Left colon (tissue), 2 donors: ENCODE measurements around the gene IMP4. TPM values are rescaled to one million over a fixed set of nuclear protein-coding genes. Genes with fewer than 3 reads are reported as not detected.

Experiments
- ATAC-seq: fragments of 200-7000 bp; cut with Tn5 transposase; one replicate; pipeline ENCODE4 v1.9.1; 2020; ENCODE audit warnings: mild to moderate bottlenecking, moderate library complexity
- DNase-seq, 2 donors: peaks; one replicate each; pipeline ENCODE4 v3.0.0-alpha.2; 2020
- intact Hi-C, 2 donors: fragments of 100-400 bp; cut with DNase I in 1 of 2; cut with micrococcal nuclease in 1 of 2; formaldehyde crosslinking; loops; one replicate each; pipeline versions ENCODE4 v1.11.2 to v1.14.0; 2022; cut with DNase I, micrococcal nuclease
- total RNA-seq, 2 donors: library from RNA; stranded (reverse); fragmentation: NEBNext Ultra II Directional; extraction: Animal tissue kit (Norgen Biotek cat#: 25700); gene quantifications; one replicate each; pipeline ENCODE4 v1.2.1, GENCODE V29; 2021
- donor health status: DM: no; HTN: no; CAD: no.
- donor health status: DM: yes; HTN: yes; CAD: no.

The IMP4 gene
- total RNA-seq, 2 donors from 2014 or later = 60.7 to 74.8 TPM

- peak; percentile 92 for ATAC-seq
- intact Hi-C loops = no loop called here
- peak; percentile 91 to 96 for DNase-seq
Measured at GRCh38 chr2:130372055-130372832, 29.5 kb downstream of the IMP4 start.

GRCh38 chr2:130372833-130373807 lies 30.4 kb downstream of the IMP4 start:
- DNase-seq (no peak), ATAC-seq (no peak)
- intact Hi-C loops = no loop called here

GRCh38 chr2:130373808-130374365 lies 31.2 kb downstream of the IMP4 start:
- intact Hi-C loops = no loop called here
- DNase-seq = no peak
- no peak for ATAC-seq

GRCh38 chr2:130374587-130375290 lies 32.0 kb downstream of the IMP4 start:
- DNase-seq (no peak), ATAC-seq (no peak)
- intact Hi-C loops = no loop called here

- intact Hi-C loops = no loop called here
- no peak for ATAC-seq
- no peak for DNase-seq
Measured at GRCh38 chr2:130375291-130376266, 32.9 kb downstream of the IMP4 start.

- intact Hi-C loops = no loop called here
- ATAC-seq (no peak), DNase-seq (no peak)
Measured at GRCh38 chr2:130376433-130377293, 34.0 kb downstream of the IMP4 start.

- intact Hi-C loops = no loop called here
- ATAC-seq = no peak
- DNase-seq = no peak
Measured at GRCh38 chr2:130377491-130377890, 34.8 kb downstream of the IMP4 start.

GRCh38 chr2:130378206-130378897 lies 35.7 kb downstream of the IMP4 start:
- DNase-seq (no peak), ATAC-seq (no peak)
- intact Hi-C loops = no loop called here

GRCh38 chr2:130378898-130379214 lies 36.2 kb downstream of the IMP4 start:
- no peak for ATAC-seq
- intact Hi-C loops = no loop called here
- DNase-seq = no peak

GRCh38 chr2:130380096-130380934 lies 37.6 kb downstream of the IMP4 start:
- no peak for ATAC-seq
- intact Hi-C loops = no loop called here
- no peak for DNase-seq

- intact Hi-C loops = no loop called here
- DNase-seq (no peak), ATAC-seq (no peak)
Measured at GRCh38 chr2:130381145-130381544, 38.4 kb downstream of the IMP4 start.

- no peak for DNase-seq
- intact Hi-C loops = no loop called here
Measured at GRCh38 chr2:130381619-130382018, 38.9 kb downstream of the IMP4 start.

GRCh38 chr2:130382313-130382917 lies 39.7 kb downstream of the IMP4 start:
- ATAC-seq = no peak
- intact Hi-C loops = no loop called here

More at GRCh38 chr2:130381619-130382018, 38.9 kb downstream of the IMP4 start:
- no peak for ATAC-seq

GRCh38 chr2:130385709-130386108 lies 43.0 kb downstream of the IMP4 start:
- DNase-seq (no peak), ATAC-seq (no peak)
- intact Hi-C loops = no loop called here

More at GRCh38 chr2:130382313-130382917, 39.7 kb downstream of the IMP4 start:
- no peak for DNase-seq

- no peak for DNase-seq
- intact Hi-C loops = no loop called here
- no peak for ATAC-seq
Measured at GRCh38 chr2:130387071-130387400, 44.3 kb downstream of the IMP4 start.
